Smooth muscle cell (in vitro differentiated cells): Measurements from ENCODE around the gene CDC16. TPM values are rescaled to one million over a fixed set of nuclear protein-coding genes. Genes with fewer than 3 reads are reported as not detected.

ENCODE experiments used
- DNase-seq: peaks from one replicate; lab custom pipeline; 2025; ENCODE audit not compliant: unreplicated experiment; lab: John Stamatoyannopoulos, UW
- H2AFZ ChIP-seq: fragments of 200-600 bp; sonication (generic); 2 replicates; pipeline ENCODE4 v1.6.0; 2016; ENCODE audit warnings: antibody characterized with exemption, low read depth, mild to moderate bottlenecking
- H3F3A ChIP-seq: fragments of 200-600 bp; sonication (generic); 2 replicates; pipeline ENCODE4 v1.6.0; 2017; ENCODE audit warnings: antibody characterized with exemption, low read depth
- H3K27ac ChIP-seq: fragments of 200-600 bp; sonication (generic); 2 replicates; pipeline ENCODE4 v1.5.1; 2016; ENCODE audit warnings: low read depth, mild to moderate bottlenecking
- H3K27me3 ChIP-seq: fragments of 200-600 bp; sonication (generic); 2 replicates; pipeline ENCODE4 v1.6.1; 2016; ENCODE audit warnings: low read depth, mild to moderate bottlenecking
- H3K36me3 ChIP-seq: fragments of 200-600 bp; sonication (generic); 2 replicates; pipeline ENCODE4 v1.5.1; 2016; ENCODE audit warnings: low read depth
- H3K4me1 ChIP-seq: fragments of 200-600 bp; sonication (generic); 2 replicates; pipeline ENCODE4 v1.5.1; 2016; ENCODE audit warnings: low read depth
- H3K4me2 ChIP-seq: fragments of 200-600 bp; sonication (generic); 2 replicates; pipeline ENCODE4 v1.6.0; 2016; ENCODE audit warnings: mild to moderate bottlenecking
- H3K4me3 ChIP-seq: fragments of 200-600 bp; sonication (generic); 2 replicates; pipeline ENCODE4 v1.5.1; 2016; ENCODE audit warnings: mild to moderate bottlenecking
- H3K79me2 ChIP-seq: fragments of 200-600 bp; sonication (generic); 2 replicates; pipeline ENCODE4 v1.6.0; 2016; ENCODE audit warnings: low read depth, mild to moderate bottlenecking
- H3K9ac ChIP-seq: fragments of 200-600 bp; sonication (generic); 2 replicates; pipeline ENCODE4 v1.6.0; 2016; ENCODE audit warnings: low read depth
- H3K9me3 ChIP-seq: fragments of 200-600 bp; sonication (generic); replicated peaks from 2 replicates; pipeline ENCODE4 v1.5.1; 2016; ENCODE audit warnings: low read depth
- H4K20me1 ChIP-seq: fragments of 200-600 bp; sonication (generic); 2 replicates; pipeline ENCODE4 v1.6.0; 2016; ENCODE audit warnings: low read depth
- CTCF ChIP-seq: fragments of 200-600 bp; sonication (generic); IDR thresholded peaks from 2 replicates; pipeline ENCODE4 v1.5.1; 2017; ENCODE audit warnings: borderline replicate concordance, mild to moderate bottlenecking, antibody characterized with exemption; ENCODE audit not compliant: insufficient read depth, poor library complexity, severe bottlenecking
- WGBS: methylation state at CpG from one replicate; pipeline ENCODE4 v1.1.7; 2016; ENCODE audit warnings: low lambda C conversion rate; 5-methylcytosine and 5-hydroxymethylcytosine counted together
- polyA plus RNA-seq: library from polyadenylated mRNA; unstranded; fragments of >200 nt; fragmentation: Nextera tagmentation; extraction: Ambion mirVana; gene quantifications from 2 replicates; pipeline ENCODE4 v1.2.1, GENCODE V29; 2016
- total RNA-seq: library from RNA; depleted of rRNA; stranded (reverse); fragments of >200 nt; gene quantifications from 2 replicates; pipeline ENCODE4 v1.2.3, GENCODE V29; 2014

Gene CDC16
- total and polyA plus RNA-seq, 2 experiments from 2014 or later: 31.5 to 43.8 TPM

GRCh38 chr13:114266241-114266640, 31.5 kb downstream of the CDC16 start:
- H3K9ac ChIP-seq: no peak overlapping the region

GRCh38 chr13:114268344-114269280, 33.9 kb downstream of the CDC16 start:
- H3K36me3 ChIP-seq: peaks cover 30% of the 10 kb centered on the region
- WGBS: 92% methylated on average over 6 of the region's 6 CpGs
- H3K4me2 ChIP-seq: no peak overlapping the region

More at GRCh38 chr13:114266241-114266640, 31.5 kb downstream of the CDC16 start:
- WGBS: 96% methylated on average over 5 of the region's 5 CpGs
- Histone ChIP-seq H3K9me3 (no peaks in the 10 kb centered on the region), H3K79me2 (no peaks in the 10 kb centered on the region), H2AFZ (no peak overlapping the region), H3K27ac (no peak overlapping the region), H3K27me3 (no peaks in the 10 kb centered on the region), H4K20me1 (no peaks in the 10 kb centered on the region), H3K4me2 (no peak overlapping the region), H3K4me3 (no peak overlapping the region), H3F3A (no peaks in the 10 kb centered on the region), H3K36me3 (peaks cover 42% of the 10 kb centered on the region), H3K4me1 (no peaks in the 10 kb centered on the region)
- DNase-seq: no peak
- TF ChIP-seq CTCF: no peak

GRCh38 chr13:114269281-114269770, 34.6 kb downstream of the CDC16 start:
- Histone ChIP-seq H3K4me3 (no peak overlapping the region), H3K27ac (no peak overlapping the region), H3K79me2 (no peaks in the 10 kb centered on the region), H3F3A (no peaks in the 10 kb centered on the region), H3K9ac (no peak overlapping the region), H3K4me1 (no peaks in the 10 kb centered on the region), H2AFZ (no peak overlapping the region), H3K9me3 (no peaks in the 10 kb centered on the region), H3K27me3 (no peaks in the 10 kb centered on the region), H4K20me1 (no peaks in the 10 kb centered on the region), H3K36me3 (peaks cover 25% of the 10 kb centered on the region), H3K4me2 (no peak overlapping the region)
- DNase-seq: no peak
- 98% methylated on average over 4 of the region's 4 CpGs for WGBS
- TF ChIP-seq CTCF: no peak

More at GRCh38 chr13:114268344-114269280, 33.9 kb downstream of the CDC16 start:
- no peaks in the 10 kb centered on the region for H3K27me3 ChIP-seq
- H3K9ac ChIP-seq: no peak overlapping the region
- H2AFZ ChIP-seq: no peak overlapping the region
- H3K9me3 ChIP-seq: no peaks in the 10 kb centered on the region
- no peaks in the 10 kb centered on the region for H3F3A ChIP-seq
- no peak overlapping the region for H3K4me3 ChIP-seq
- TF ChIP-seq CTCF: no peak
- H4K20me1 ChIP-seq: no peaks in the 10 kb centered on the region
- no peaks in the 10 kb centered on the region for H3K4me1 ChIP-seq
- no peaks in the 10 kb centered on the region for H3K79me2 ChIP-seq
- no peak for DNase-seq
- H3K27ac ChIP-seq: no peak overlapping the region
